Hepatocyte (in vitro differentiated cells): ENCODE results near the gene RIMBP2.

Experiments used
- CTCF ChIP-seq: fragments of 200-600 bp; sonication (generic); IDR thresholded peaks from 2 replicates; pipeline ENCODE4 v1.5.1; 2016; ENCODE audit warnings: antibody characterized with exemption, mild to moderate bottlenecking; ENCODE audit not compliant: poor library complexity
- EZH2 ChIP-seq: fragments of 200-600 bp; sonication (generic); IDR thresholded peaks from 2 replicates; pipeline ENCODE4 v1.6.1; 2016; ENCODE audit warnings: antibody characterized with exemption, mild to moderate bottlenecking, borderline replicate concordance

GRCh38 chr12:130709971-130710732 is 5.9 kb downstream of the RIMBP2 start:
- no peak for TF ChIP-seq CTCF
- no peak for TF ChIP-seq EZH2
